ENCODE measurements around the gene SPECC1. TPM values are rescaled to one million over a fixed set of nuclear protein-coding genes. Genes with fewer than 3 reads are reported as not detected.
"Not testable (repeated sequence)": the region's sequence is repeated elsewhere in the genome, so short reads cannot be mapped to it uniquely, and the experiment has no call there.

The SPECC1 gene
- total and polyA plus RNA-seq, 2 donors (not counting 3 experiments of a cell fraction or from before 2014, with no cell fraction given) = 5.3 to 20.4 TPM

DNA sequence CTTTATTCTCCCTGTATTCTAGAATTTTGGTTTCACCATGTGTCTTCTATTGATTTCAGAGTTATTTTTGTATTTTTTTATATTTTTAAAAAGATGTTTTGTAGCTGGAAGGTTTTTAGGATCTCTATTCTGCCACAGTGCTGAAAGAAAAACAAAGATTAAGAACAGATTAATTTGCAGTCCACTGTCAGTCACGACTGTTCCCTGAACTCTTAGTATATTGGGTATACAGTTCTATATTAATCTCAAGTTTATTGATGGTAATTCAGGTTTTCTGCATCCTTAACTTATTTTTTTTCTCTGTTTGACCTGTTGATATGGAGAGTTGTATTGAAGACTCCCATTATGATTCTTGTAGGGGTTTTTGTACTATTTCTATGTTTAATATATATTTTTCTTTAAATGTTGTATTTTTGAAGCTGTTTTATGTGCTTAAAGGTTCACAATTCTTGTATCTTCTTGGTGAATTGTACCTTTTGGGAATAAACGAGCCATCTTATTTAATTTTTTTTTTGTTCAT lies 2.9 kb downstream of the SPECC1 start:
- Histone ChIP-seq H3K9me3 (replicated peaks; ENCODE audit: control insufficient read depth, insufficient read depth, low read length) (no peaks in the 10 kb centered on the region), H3K9ac (replicated peaks; ENCODE audit: extremely low read depth, insufficient read depth, low read length) (no peak overlapping the region), H3K4me2 (ENCODE audit: insufficient read depth, low read length) (no peak overlapping the region), H2AFZ (ENCODE audit: low read depth, low read length) (no peak overlapping the region), H3K36me3 (ENCODE audit: control insufficient read depth in 2 of 2, extremely low read depth in 1 of 2, insufficient read depth in 2 of 2, low read length in 2 of 2) (no peaks in the 10 kb centered on the region), H3K27me3 (ENCODE audit: control insufficient read depth in 2 of 2, insufficient read depth in 2 of 2, low read length in 2 of 2) (peaks cover 15 to 36% of the 10 kb centered on the region in 2 experiments), H3K79me2 (ENCODE audit: control insufficient read depth, insufficient read depth, low read length) (no peaks in the 10 kb centered on the region), H4K20me1 (replicated peaks; ENCODE audit: control insufficient read depth, extremely low read depth, insufficient read depth, low read length) (peaks cover 4% of the 10 kb centered on the region), H3K4me3 (replicated peaks in 1 of 3; ENCODE audit: insufficient read depth in 1 of 3, low read depth in 1 of 3, low read length in 3 of 3) (no peak overlapping the region), H3K9me1 (replicated peaks; ENCODE audit: control insufficient read depth, extremely low read depth, insufficient read depth, low read length) (no peaks in the 10 kb centered on the region), H3K4me1 (ENCODE audit: control insufficient read depth, extremely low read depth, insufficient read depth, low read length) (peaks cover 9% of the 10 kb centered on the region), H3K27ac (ENCODE audit: insufficient read depth, low read depth, low read length) (no peak overlapping the region)
- TF ChIP-seq, protein P1, sequence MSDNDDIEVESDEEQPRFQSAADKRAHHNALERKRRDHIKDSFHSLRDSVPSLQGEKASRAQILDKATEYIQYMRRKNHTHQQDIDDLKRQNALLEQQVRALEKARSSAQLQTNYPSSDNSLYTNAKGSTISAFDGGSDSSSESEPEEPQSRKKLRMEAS (IDR thresholded peaks at IDR 0.05; ENCODE audit: insufficient read depth, insufficient read length) = no peak
- TF ChIP-seq POLR2A (IDR thresholded peaks at IDR 0.05; ENCODE audit: low read depth, low read length) = no peak
- no peak for TF ChIP-seq JUN (IDR thresholded peaks at IDR 0.05; ENCODE audit: borderline replicate concordance, insufficient read depth, insufficient read length, low read depth)
- TF ChIP-seq, protein P2, sequence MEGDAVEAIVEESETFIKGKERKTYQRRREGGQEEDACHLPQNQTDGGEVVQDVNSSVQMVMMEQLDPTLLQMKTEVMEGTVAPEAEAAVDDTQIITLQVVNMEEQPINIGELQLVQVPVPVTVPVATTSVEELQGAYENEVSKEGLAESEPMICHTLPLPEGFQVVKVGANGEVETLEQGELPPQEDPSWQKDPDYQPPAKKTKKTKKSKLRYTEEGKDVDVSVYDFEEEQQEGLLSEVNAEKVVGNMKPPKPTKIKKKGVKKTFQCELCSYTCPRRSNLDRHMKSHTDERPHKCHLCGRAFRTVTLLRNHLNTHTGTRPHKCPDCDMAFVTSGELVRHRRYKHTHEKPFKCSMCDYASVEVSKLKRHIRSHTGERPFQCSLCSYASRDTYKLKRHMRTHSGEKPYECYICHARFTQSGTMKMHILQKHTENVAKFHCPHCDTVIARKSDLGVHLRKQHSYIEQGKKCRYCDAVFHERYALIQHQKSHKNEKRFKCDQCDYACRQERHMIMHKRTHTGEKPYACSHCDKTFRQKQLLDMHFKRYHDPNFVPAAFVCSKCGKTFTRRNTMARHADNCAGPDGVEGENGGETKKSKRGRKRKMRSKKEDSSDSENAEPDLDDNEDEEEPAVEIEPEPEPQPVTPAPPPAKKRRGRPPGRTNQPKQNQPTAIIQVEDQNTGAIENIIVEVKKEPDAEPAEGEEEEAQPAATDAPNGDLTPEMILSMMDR (IDR thresholded peaks at IDR 0.05; ENCODE audit: extremely low read depth in 1 of 2, insufficient read depth in 1 of 2, low read depth in 1 of 2, low read length in 2 of 2) = no peak
- no peak for TF ChIP-seq MYC (IDR thresholded peaks at IDR 0.05; ENCODE audit: low read depth, low read length)
- TF ChIP-seq GATA2 (IDR thresholded peaks at IDR 0.05; ENCODE audit: insufficient read depth, insufficient read length, low read depth, low read length) = no peak
- TF ChIP-seq POLR2AphosphoS5 (IDR thresholded peaks at IDR 0.05; ENCODE audit: insufficient read depth, low read depth, low read length) = no peak
- FAIRE-seq (no peak), DNase-seq (ENCODE audit: low read depth, low spot score) (no peak)
- intact Hi-C loops (cut with micrococcal nuclease) = no loop called here
- dilution Hi-C loops (cut with MboI; ENCODE audit: extremely low pct_ligation_motif_present, low sequenced_read_pairs) = no loop called here
- ChIA-PET POLR2A (no interaction called here), CTCF (interaction anchor here (1.3 to 6.2 kb wide), 2 partner anchors 16 to 19 kb away, joined by 3 to 95 read pairs; no protein-coding TSS in a partner anchor)
- no TSS peak for BruUV-seq (replicated peaks)

DNA sequence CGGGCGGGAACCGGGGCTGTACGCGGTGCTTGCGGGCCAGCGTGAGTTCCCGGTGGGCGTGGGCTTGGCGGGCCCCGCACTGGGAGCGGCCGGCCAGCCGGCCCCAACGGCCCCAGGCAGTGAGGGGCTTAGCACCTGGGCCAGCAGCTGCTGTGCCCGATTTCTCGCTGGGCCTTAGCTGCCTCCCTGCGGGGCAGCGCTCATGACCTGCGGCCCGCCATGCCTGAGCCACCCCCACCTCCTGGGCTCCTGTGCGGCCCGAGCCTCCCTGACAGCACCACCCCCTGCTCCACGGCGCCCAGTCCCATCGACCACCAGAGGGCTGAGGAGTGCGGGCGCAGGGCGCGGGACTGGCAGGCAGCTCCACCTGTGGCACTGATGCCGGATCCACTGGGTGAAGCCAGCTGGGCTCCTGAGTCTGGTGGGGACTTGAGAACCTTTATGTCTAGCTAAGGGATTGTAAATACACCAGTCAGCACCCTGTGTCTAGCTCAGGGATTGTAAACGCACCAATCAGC lies 7.4 kb downstream of the SPECC1 start:
- BruUV-seq (replicated peaks); H3K9me1 ChIP-seq (replicated peaks; ENCODE audit: control insufficient read depth, extremely low read depth, insufficient read depth, low read length); H4K20me1 ChIP-seq (replicated peaks; ENCODE audit: control insufficient read depth, extremely low read depth, insufficient read depth, low read length); H3K4me1 ChIP-seq (ENCODE audit: control insufficient read depth, extremely low read depth, insufficient read depth, low read length); H3K79me2 ChIP-seq (ENCODE audit: control insufficient read depth, insufficient read depth, low read length); FAIRE-seq; DNase-seq (ENCODE audit: low read depth, low spot score); H3K36me3 ChIP-seq (ENCODE audit: control insufficient read depth in 2 of 2, extremely low read depth in 1 of 2, insufficient read depth in 2 of 2, low read length in 2 of 2); dilution Hi-C loops (cut with MboI; ENCODE audit: extremely low pct_ligation_motif_present, low sequenced_read_pairs); H3K27me3 ChIP-seq (ENCODE audit: control insufficient read depth in 2 of 2, insufficient read depth in 2 of 2, low read length in 2 of 2); H3K9ac ChIP-seq (replicated peaks; ENCODE audit: extremely low read depth, insufficient read depth, low read length); POLR2A ChIA-PET; H2AFZ ChIP-seq (ENCODE audit: low read depth, low read length); H3K4me2 ChIP-seq (ENCODE audit: insufficient read depth, low read length); H3K27ac ChIP-seq (ENCODE audit: insufficient read depth, low read depth, low read length); H3K4me3 ChIP-seq (replicated peaks in 1 of 3; ENCODE audit: insufficient read depth in 1 of 3, low read depth in 1 of 3, low read length in 3 of 3); CTCF ChIA-PET; H3K9me3 ChIP-seq (replicated peaks; ENCODE audit: control insufficient read depth, insufficient read depth, low read length); intact Hi-C loops (cut with micrococcal nuclease): not testable (repeated sequence)
